Measurements from ENCODE around the gene MIOS. TPM values are rescaled to one million over a fixed set of nuclear protein-coding genes. Genes with fewer than 3 reads are reported as not detected.

The MIOS gene
- total and polyA plus RNA-seq, 3 donors from 2014 or later: 35.9 to 66.0 (median 51.3) TPM

- H3K36me3 ChIP-seq (ENCODE audit: low read depth, missing control alignments): no peaks in the 10 kb centered on the region
- WGBS, 2 donors: 80 to 84% methylated on average over 4 of the region's 4 CpGs
- TF ChIP-seq CTCF (IDR thresholded peaks at IDR 0.05): no peak
- TF ChIP-seq POLR2A (IDR thresholded peaks at IDR 0.05): no peak
- no peaks in the 10 kb centered on the region for H3K27me3 ChIP-seq
- DNase-seq: no peak
- intact Hi-C loops (cut with DNase I; ENCODE audit: low total_unique reads): no loop called here
- no peak overlapping the region for H3K4me3 ChIP-seq
- no peak overlapping the region for H3K27ac ChIP-seq
- no peaks in the 10 kb centered on the region for H3K9me3 ChIP-seq
- no peaks in the 10 kb centered on the region for H3K4me1 ChIP-seq
Measured at GRCh38 chr7:7539152-7539551, 27.5 kb upstream of the MIOS start.

GRCh38 chr7:7539711-7540110 is 27.0 kb upstream of the MIOS start:
- Histone ChIP-seq H3K4me3 (no peak overlapping the region), H3K4me1 (no peaks in the 10 kb centered on the region), H3K27ac (no peak overlapping the region), H3K27me3 (no peaks in the 10 kb centered on the region), H3K9me3 (no peaks in the 10 kb centered on the region), H3K36me3 (ENCODE audit: low read depth, missing control alignments) (no peaks in the 10 kb centered on the region)
- no peak for DNase-seq
- WGBS, 2 donors: 84 to 94% methylated on average over 4 of the region's 4 CpGs
- intact Hi-C loops (cut with DNase I; ENCODE audit: low total_unique reads): no loop called here
- TF ChIP-seq POLR2A (IDR thresholded peaks at IDR 0.05) (no peak), CTCF (IDR thresholded peaks at IDR 0.05) (no peak)

DNA sequence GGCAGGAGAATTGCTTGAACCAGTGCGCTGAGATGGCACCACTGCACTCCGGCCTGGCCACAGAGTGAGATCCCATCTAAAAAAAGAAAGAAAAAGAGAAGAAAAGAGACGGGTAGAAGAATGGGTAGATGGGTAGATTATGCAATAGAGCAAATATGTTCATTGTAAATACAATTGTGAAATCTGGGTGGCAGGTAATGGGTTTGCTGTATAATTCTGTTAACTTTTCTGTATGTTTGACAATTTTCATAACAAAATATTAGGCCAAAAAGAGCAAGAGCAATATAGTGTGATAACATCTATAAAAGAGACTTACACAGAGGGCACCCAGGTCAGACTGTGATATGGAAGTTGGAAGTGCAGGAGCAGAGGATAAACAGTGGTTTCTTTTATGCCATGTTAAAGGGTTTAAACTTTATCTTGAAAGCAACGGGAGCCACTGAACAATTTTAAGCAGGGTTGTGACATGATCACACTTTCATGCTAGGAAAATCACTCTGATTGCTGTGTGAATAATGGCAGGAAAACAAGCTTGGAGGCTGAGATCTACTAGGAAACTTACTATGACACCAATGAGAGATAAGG is 24.3 kb upstream of the MIOS start:
- H3K9me3 ChIP-seq: no peaks in the 10 kb centered on the region
- no peaks in the 10 kb centered on the region for H3K27me3 ChIP-seq
- H3K4me1 ChIP-seq: no peaks in the 10 kb centered on the region
- TF ChIP-seq CTCF (IDR thresholded peaks at IDR 0.05) (no peak), POLR2A (IDR thresholded peaks at IDR 0.05) (no peak)
- H3K36me3 ChIP-seq (ENCODE audit: low read depth, missing control alignments): no peaks in the 10 kb centered on the region
- 87 to 88% methylated on average over 4 of the region's 4 CpGs for WGBS, 2 donors
- no peak overlapping the region for H3K27ac ChIP-seq
- no peak for DNase-seq
- intact Hi-C loops (cut with DNase I; ENCODE audit: low total_unique reads): no loop called here
- H3K4me3 ChIP-seq: no peak overlapping the region

DNA sequence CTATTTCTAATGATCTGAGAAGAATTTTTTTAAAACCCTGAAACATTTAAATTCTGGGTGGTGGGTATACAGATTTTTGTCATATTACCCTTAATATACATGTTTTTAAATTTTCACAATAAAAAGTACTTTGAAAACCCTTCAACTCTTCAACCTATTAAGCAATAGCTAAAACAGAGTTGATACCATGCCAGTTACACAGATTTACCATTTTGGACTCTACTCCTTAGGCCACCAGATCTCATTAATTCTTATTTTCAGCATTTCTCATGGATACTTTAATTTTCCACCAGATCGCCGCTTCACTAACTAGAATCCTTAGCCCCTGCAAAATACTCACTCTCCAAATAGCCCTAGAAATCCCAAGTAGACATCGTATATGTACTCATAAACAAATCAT is 18.3 kb upstream of the MIOS start:
- intact Hi-C loops (cut with DNase I; ENCODE audit: low total_unique reads): no loop called here
- 95 to 99% methylated on average over 3 of the region's 3 CpGs for WGBS, 2 donors
- Histone ChIP-seq H3K4me1 (no peaks in the 10 kb centered on the region), H3K36me3 (ENCODE audit: low read depth, missing control alignments) (no peaks in the 10 kb centered on the region), H3K9me3 (no peaks in the 10 kb centered on the region), H3K27ac (no peak overlapping the region), H3K4me3 (no peak overlapping the region), H3K27me3 (no peaks in the 10 kb centered on the region)
- TF ChIP-seq CTCF (IDR thresholded peaks at IDR 0.05) (no peak), POLR2A (IDR thresholded peaks at IDR 0.05) (no peak)
- no peak for DNase-seq

DNA sequence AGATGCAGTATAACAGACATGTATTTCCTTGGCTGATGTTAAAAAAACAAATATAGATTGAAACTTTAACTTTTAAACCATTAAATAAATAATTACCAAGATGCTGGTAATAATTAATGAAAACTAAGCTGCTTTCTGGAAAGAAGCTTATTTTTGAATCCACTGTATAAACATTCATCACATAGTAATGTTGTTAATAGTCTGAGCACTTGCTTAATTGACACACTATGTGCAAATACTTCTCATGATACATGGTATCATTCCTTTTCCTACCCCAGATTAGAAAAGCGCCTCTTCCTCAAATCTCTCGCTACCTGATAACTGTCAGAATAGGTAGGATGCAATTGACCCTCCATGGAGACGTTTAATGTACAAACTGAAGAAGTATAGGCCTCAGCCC is 16.0 kb upstream of the MIOS start:
- WGBS, 2 donors: 94% methylated on average over 3 of the region's 3 CpGs
- TF ChIP-seq CTCF (IDR thresholded peaks at IDR 0.05) (no peak), POLR2A (IDR thresholded peaks at IDR 0.05) (no peak)
- no peak for DNase-seq
- no peaks in the 10 kb centered on the region for H3K9me3 ChIP-seq
- peaks cover 3% of the 10 kb centered on the region for H3K4me1 ChIP-seq
- no peaks in the 10 kb centered on the region for H3K27me3 ChIP-seq
- no peaks in the 10 kb centered on the region for H3K36me3 ChIP-seq (ENCODE audit: low read depth, missing control alignments)
- H3K27ac ChIP-seq: no peak overlapping the region
- H3K4me3 ChIP-seq: no peak overlapping the region
- intact Hi-C loops (cut with DNase I; ENCODE audit: low total_unique reads): no loop called here
